ENCODE data around the gene ZC3H13.
"Not testable (repeated sequence)": the region's sequence is repeated elsewhere in the genome, so short reads cannot be mapped to it uniquely, and the experiment has no call there.

Gene ZC3H13

GRCh38 chr13:46010148-46010547 is 42.4 kb downstream of the ZC3H13 start:
- no peak for DNase-seq (ENCODE audit: low spot score)

- no peak for DNase-seq (ENCODE audit: low spot score)
These were observed 43.9 kb downstream of the ZC3H13 start for GRCh38 chr13:46008631-46009030.

GRCh38 chr13:46006688-46007452 is 45.7 kb downstream of the ZC3H13 start:
- DNase-seq (ENCODE audit: low spot score), result no peak

GRCh38 chr13:46004491-46004890 is 48.1 kb downstream of the ZC3H13 start:
- DNase-seq (ENCODE audit: low spot score), result no peak

GRCh38 chr13:45996631-45997030 is 55.9 kb downstream of the ZC3H13 start:
- DNase-seq (ENCODE audit: low spot score), result no peak

- no peak for DNase-seq (ENCODE audit: low spot score)
These were observed 57.3 kb downstream of the ZC3H13 start for GRCh38 chr13:45995245-45995644.

- no peak for DNase-seq (ENCODE audit: low spot score)
These were observed 57.8 kb downstream of the ZC3H13 start for GRCh38 chr13:45994752-45995151.

GRCh38 chr13:45989607-45990006 is 62.9 kb downstream of the ZC3H13 start:
- DNase-seq (ENCODE audit: low spot score), result no peak

- not testable (repeated sequence) for DNase-seq (ENCODE audit: low spot score)
These were observed 71.4 kb downstream of the ZC3H13 start for GRCh38 chr13:45981127-45981526.

- DNase-seq (ENCODE audit: low spot score), result no peak
These were observed 77.2 kb downstream of the ZC3H13 start for GRCh38 chr13:45975337-45975736.

- no peak for DNase-seq (ENCODE audit: low spot score)
These were observed 78.0 kb downstream of the ZC3H13 start for GRCh38 chr13:45974500-45974899.

- DNase-seq (ENCODE audit: low spot score), result no peak
These were observed 85.0 kb downstream of the ZC3H13 start for GRCh38 chr13:45967589-45967988.

GRCh38 chr13:45966715-45967114 is 85.8 kb downstream of the ZC3H13 start:
- no peak for DNase-seq (ENCODE audit: low spot score)

GRCh38 chr13:45961468-45961867 is 91.1 kb downstream of the ZC3H13 start:
- no peak for DNase-seq (ENCODE audit: low spot score)

GRCh38 chr13:45954836-45955800 is 97.4 kb downstream of the ZC3H13 start:
- DNase-seq (ENCODE audit: low spot score), result no peak

GRCh38 chr13:45953082-45953481 is 99.5 kb downstream of the ZC3H13 start:
- DNase-seq (ENCODE audit: low spot score), result no peak

GRCh38 chr13:45951724-45952123 is 100.8 kb downstream of the ZC3H13 start:
- DNase-seq (ENCODE audit: low spot score), result no peak

- DNase-seq (ENCODE audit: low spot score), result no peak
These were observed 101.4 kb downstream of the ZC3H13 start for GRCh38 chr13:45951166-45951565.

- no peak for DNase-seq (ENCODE audit: low spot score)
These were observed 102.1 kb downstream of the ZC3H13 start for GRCh38 chr13:45950386-45951000.

GRCh38 chr13:45949161-45949560 is 103.4 kb downstream of the ZC3H13 start:
- DNase-seq (ENCODE audit: low spot score), result no peak

GRCh38 chr13:45943965-45944364 is 108.6 kb downstream of the ZC3H13 start:
- DNase-seq (ENCODE audit: low spot score), result no peak

GRCh38 chr13:45943120-45943519 is 109.4 kb downstream of the ZC3H13 start:
- no peak for DNase-seq (ENCODE audit: low spot score)

GRCh38 chr13:45941261-45941660 is 111.3 kb downstream of the ZC3H13 start:
- DNase-seq (ENCODE audit: low spot score), result no peak

Measured in left forelimb (tissue), 1 donor.